H1 (cell line): ENCODE measurements around the gene GPD1L. TPM values are rescaled to one million over a fixed set of nuclear protein-coding genes. Genes with fewer than 3 reads are reported as not detected.
A peak's percentile ranks its signal among the peaks of the same experiment; 100 is the strongest.
"Not testable (repeated sequence)": the region's sequence is repeated elsewhere in the genome, so short reads cannot be mapped to it uniquely, and the experiment has no call there.

Experiments
- CTCF ChIA-PET: fragments of 300-600 bp; sonication (Branson Sonifier 250); formaldehyde crosslinking; loops from one replicate; lab custom pipeline; 2021; ENCODE audit not compliant: partially characterized antibody; lab: Charles Lee
- POLR2A ChIA-PET: fragments of 300-600 bp; sonication (Branson Sonifier 250); formaldehyde crosslinking; loops from one replicate; lab custom pipeline; 2021; ENCODE audit warnings: inconsistent platforms; ENCODE audit not compliant: partially characterized antibody; lab: Charles Lee
- DNase-seq, 2 experiments: peaks; one replicate each; pipeline versions ENCODE4 v3.0.0 to v3.0.0-alpha.2; 2010 to 2022; ENCODE audit warnings: low spot score in 2 of 2, low read depth in 1 of 2, mixed read lengths in 1 of 2
- FAIRE-seq: peaks from 2 replicates; lab custom pipeline; 2011; peaks lifted over from hg19 to GRCh38; lab: Jason Lieb, UNC
- H2AFZ ChIP-seq: 2 replicates; pipeline ENCODE4 v1.8.1; 2012; ENCODE audit warnings: low read length, inconsistent platforms
- H2AK5ac ChIP-seq: 2 replicates; pipeline ENCODE4 v1.6.1; 2013; ENCODE audit warnings: low read depth, low read length
- H2BK120ac ChIP-seq: replicated peaks from 2 replicates; pipeline ENCODE3; 2013; ENCODE audit warnings: low read depth, low read length, inconsistent platforms
- H2BK12ac ChIP-seq: 2 replicates; pipeline ENCODE4 v1.6.1; 2013; ENCODE audit warnings: low read depth, low read length
- H2BK15ac ChIP-seq: 2 replicates; pipeline ENCODE4 v1.6.1; 2013; ENCODE audit warnings: low read length
- H2BK20ac ChIP-seq: 2 replicates; pipeline ENCODE4 v1.6.1; 2013; ENCODE audit warnings: low read length
- H2BK5ac ChIP-seq: 2 replicates; pipeline ENCODE4 v1.6.1; 2013; ENCODE audit warnings: low read depth, low read length
- H3K14ac ChIP-seq: 2 replicates; pipeline ENCODE4 v1.6.1; 2013; ENCODE audit warnings: inconsistent platforms; ENCODE audit not compliant: insufficient read length
- H3K18ac ChIP-seq: 2 replicates; pipeline ENCODE4 v1.6.1; 2013; ENCODE audit warnings: low read length; ENCODE audit errors: extremely low read depth
- H3K23ac ChIP-seq: 2 replicates; pipeline ENCODE4 v1.6.1; 2013; ENCODE audit warnings: inconsistent platforms; ENCODE audit not compliant: insufficient read length
- H3K23me2 ChIP-seq: 2 replicates; pipeline ENCODE4 v1.6.1; 2013; ENCODE audit warnings: low read depth, low read length
- H3K27ac ChIP-seq: 2 replicates; pipeline ENCODE4 v1.6.1; 2011; ENCODE audit warnings: low read depth, low read length, inconsistent platforms
- H3K27me3 ChIP-seq, 4 experiments: replicated peaks in 1 of 4; 1 replicate in 1 of 4; 2 replicates in 3 of 4; pipeline versions ENCODE4 v1.6.1 to v1.8.1; 2011 to 2013; ENCODE audit warnings: low read length in 3 of 4, mild to moderate bottlenecking in 3 of 4, inconsistent platforms in 2 of 4, mixed read lengths in 2 of 4, moderate library complexity in 1 of 4; ENCODE audit not compliant: control insufficient read depth in 3 of 4, insufficient read depth in 3 of 4; ENCODE audit errors: extremely low read depth in 1 of 4
- H3K36me3 ChIP-seq, 4 experiments: 2 replicates each; pipeline versions ENCODE4 v1.6.1 to v1.8.1; 2011 to 2013; ENCODE audit warnings: mild to moderate bottlenecking in 4 of 4, low read length in 3 of 4, moderate library complexity in 2 of 4, control low read depth in 1 of 4, inconsistent platforms in 1 of 4; ENCODE audit not compliant: insufficient read depth in 4 of 4, control insufficient read depth in 2 of 4
- H3K4ac ChIP-seq: replicated peaks from 2 replicates; pipeline ENCODE3; 2013; ENCODE audit warnings: low read length, low read depth, mixed read lengths, inconsistent platforms; ENCODE audit not compliant: insufficient read length
- H3K4me1 ChIP-seq, 4 experiments: replicated peaks in 1 of 4; 1 replicate in 1 of 4; 2 replicates in 3 of 4; pipeline versions ENCODE4 v1.6.1 to v1.8.1; 2011 to 2013; ENCODE audit warnings: low read length in 3 of 4, inconsistent platforms in 2 of 4, mixed read lengths in 1 of 4; ENCODE audit not compliant: insufficient read depth in 4 of 4, control insufficient read depth in 3 of 4
- H3K4me2 ChIP-seq, 2 experiments: 2 replicates each; pipeline versions ENCODE4 v1.6.1 to v1.8.1; 2011 to 2013; ENCODE audit warnings: low read depth in 2 of 2, low read length in 2 of 2, control low read depth in 1 of 2, inconsistent platforms in 1 of 2, mild to moderate bottlenecking in 1 of 2; ENCODE audit not compliant: insufficient read depth in 1 of 2
- H3K4me3 ChIP-seq, 4 experiments: fragments of 200-600, 300-600 bp in 1 of 4; sonication (generic), shearing (Covaris generic), sonication (Bioruptor Twin) in 1 of 4; 2 replicates each; pipeline versions ENCODE4 v1.5.1 to v1.8.1; 2011 to 2016; ENCODE audit warnings: low read length in 4 of 4, low read depth in 3 of 4, control low read depth in 2 of 4, inconsistent platforms in 2 of 4, mild to moderate bottlenecking in 2 of 4, mixed read lengths in 1 of 4, moderate library complexity in 1 of 4; ENCODE audit not compliant: insufficient read depth in 2 of 4; ENCODE audit errors: extremely low read depth in 1 of 4
- H3K56ac ChIP-seq: replicated peaks from 2 replicates; pipeline ENCODE3; 2013; ENCODE audit warnings: low read depth, mild to moderate bottlenecking, mixed read lengths, low read length, inconsistent platforms; ENCODE audit not compliant: insufficient read length
- H3K79me1 ChIP-seq: 2 replicates; pipeline ENCODE4 v1.6.1; 2013; ENCODE audit warnings: low read depth, low read length, control low read depth
- H3K79me2 ChIP-seq, 2 experiments: 2 replicates each; pipeline versions ENCODE4 v1.6.1 to v1.8.1; 2012 to 2013; ENCODE audit warnings: low read length in 2 of 2, mild to moderate bottlenecking in 2 of 2, inconsistent platforms in 1 of 2; ENCODE audit not compliant: insufficient read depth in 2 of 2, control insufficient read depth in 1 of 2
- H3K9ac ChIP-seq, 4 experiments: replicated peaks in 1 of 4; 1 replicate in 1 of 4; 2 replicates in 3 of 4; pipeline versions ENCODE4 v1.6.1 to v1.8.1; 2011 to 2013; ENCODE audit warnings: low read depth in 3 of 4, low read length in 3 of 4, control low read depth in 2 of 4, mild to moderate bottlenecking in 2 of 4, moderate library complexity in 2 of 4, inconsistent platforms in 1 of 4; ENCODE audit errors: extremely low read depth in 1 of 4
- H3K9me3 ChIP-seq, 2 experiments: 2 replicates each; pipeline versions ENCODE4 v1.6.1 to v1.8.1; 2012 to 2013; ENCODE audit warnings: mild to moderate bottlenecking in 2 of 2, moderate library complexity in 2 of 2, control low read depth in 1 of 2, inconsistent platforms in 1 of 2, low read depth in 1 of 2, low read length in 1 of 2, mixed read lengths in 1 of 2; ENCODE audit not compliant: insufficient read depth in 2 of 2
- H4K20me1 ChIP-seq, 2 experiments: replicated peaks in 1 of 2; 2 replicates each; pipeline versions ENCODE3 to v1.8.1; 2011 to 2013; ENCODE audit warnings: inconsistent platforms in 2 of 2, low read length in 2 of 2, mild to moderate bottlenecking in 1 of 2; ENCODE audit not compliant: insufficient read depth in 2 of 2, control insufficient read depth in 1 of 2
- H4K5ac ChIP-seq: 2 replicates; pipeline ENCODE4 v1.6.1; 2013; ENCODE audit warnings: low read length, low read depth, mixed read lengths, inconsistent platforms; ENCODE audit not compliant: insufficient read length
- H4K8ac ChIP-seq: 2 replicates; pipeline ENCODE4 v1.8.0; 2013; ENCODE audit warnings: mild to moderate bottlenecking, moderate library complexity, low read length, inconsistent platforms; ENCODE audit not compliant: insufficient read depth; ENCODE audit errors: extremely low read depth
- H4K91ac ChIP-seq: replicated peaks from 2 replicates; pipeline ENCODE3; 2013; ENCODE audit warnings: low read length, mixed read lengths, inconsistent platforms; ENCODE audit not compliant: insufficient read length
- BCL11A ChIP-seq, 2 experiments: IDR thresholded peaks; one replicate each; pipeline ENCODE4 v1.6.1; 2011; ENCODE audit warnings: low read depth in 2 of 2, low read length in 2 of 2, mild to moderate bottlenecking in 2 of 2
- EZH2 ChIP-seq: fragments of 200-600 bp; sonication (generic); IDR thresholded peaks from 2 replicates; pipeline ENCODE4 v1.7.1; 2012; ENCODE audit warnings: low read depth, mild to moderate bottlenecking, moderate library complexity, low read length, inconsistent platforms; ENCODE audit not compliant: severe bottlenecking
- JUND ChIP-seq: IDR thresholded peaks from 2 replicates; pipeline ENCODE4 v1.6.1; 2011; ENCODE audit warnings: mild to moderate bottlenecking, improper control_type of control experiment, low read length
- PHF8 ChIP-seq: fragments of 200-600 bp; sonication (generic); conservative IDR thresholded peaks from 2 replicates; pipeline ENCODE4 v1.7.1; 2012; ENCODE audit warnings: low read depth, mild to moderate bottlenecking, inconsistent platforms, low read length, moderate library complexity
- WGBS, 2 experiments: shearing (Covaris generic) in 1 of 2; methylation state at CpG; one replicate each; pipeline versions ENCODE4 v1.1.6 to v1.1.7; 2013 to 2015; ENCODE audit warnings: low lambda C conversion rate in 2 of 2, mixed read lengths in 2 of 2, inconsistent platforms in 1 of 2, low coverage in 1 of 2, missing lambda C conversion rate in 1 of 2; ENCODE audit not compliant: insufficient replicate concordance in 2 of 2, insufficient coverage in 1 of 2, insufficient read length in 1 of 2; ENCODE audit errors: extremely low coverage in 1 of 2, missing lambda C conversion rate in 1 of 2; 5-methylcytosine and 5-hydroxymethylcytosine counted together
- polyA plus RNA-seq, 7 experiments: library from polyadenylated mRNA; depleted of rRNA in 3 of 7; stranded (reverse) in 5 of 7; unstranded in 2 of 7; fragments of >200 nt in 5 of 7; fragments of 200-250 nt in 2 of 7; gene quantifications; 1 replicate in 5 of 7; 2 replicates in 1 of 7; 4 replicates in 1 of 7; pipeline versions ENCODE4 v1.2.1 to v1.2.3, GENCODE V29; 2011 to 2013; ENCODE audit warnings: missing spikeins in 2 of 7, mixed read lengths in 2 of 7
- total RNA-seq: library from RNA; stranded (reverse); fragmentation: NEBNext Ultra II Directional; extraction: Animal tissue kit (Norgen Biotek cat#: 25700); gene quantifications from 2 replicates; pipeline ENCODE4 v1.2.1, GENCODE V29; 2021

The GPD1L gene
- total and polyA plus RNA-seq, 2 of the 8 experiments (the other 6 are each of a cell fraction or from before 2014, with no cell fraction given), result 2.4 to 8.4 TPM

DNA sequence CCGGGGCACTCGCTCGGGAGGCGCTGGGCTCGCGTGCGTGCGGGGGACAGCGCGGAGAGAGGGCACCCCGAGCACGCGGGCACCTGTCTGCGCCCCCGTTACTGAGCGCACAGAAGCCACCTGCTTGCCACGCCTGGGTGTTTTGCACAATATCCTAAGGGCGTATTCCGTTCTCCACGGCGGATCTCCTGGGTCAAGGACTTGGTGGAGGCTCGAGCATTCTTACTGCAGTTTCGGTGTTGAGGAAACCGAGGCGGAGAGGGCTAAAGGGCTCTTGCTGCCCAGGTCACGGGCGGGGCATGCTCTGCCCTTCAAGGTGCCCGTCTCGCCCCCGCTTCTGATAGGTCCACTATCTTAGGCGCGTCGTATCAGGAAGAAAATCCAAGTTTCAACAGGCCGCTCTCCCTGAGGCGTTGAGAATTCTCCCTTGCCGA, 526 bp downstream of the GPD1L start (continued):
- peak; percentile 43 for TF ChIP-seq EZH2
- TF ChIP-seq BCL11A (IDR thresholded peaks at IDR 0.05; ENCODE audit: low read depth in 2 of 2, low read length in 2 of 2), result no peak
- no peak for TF ChIP-seq JUND
- no peak for TF ChIP-seq PHF8

DNA sequence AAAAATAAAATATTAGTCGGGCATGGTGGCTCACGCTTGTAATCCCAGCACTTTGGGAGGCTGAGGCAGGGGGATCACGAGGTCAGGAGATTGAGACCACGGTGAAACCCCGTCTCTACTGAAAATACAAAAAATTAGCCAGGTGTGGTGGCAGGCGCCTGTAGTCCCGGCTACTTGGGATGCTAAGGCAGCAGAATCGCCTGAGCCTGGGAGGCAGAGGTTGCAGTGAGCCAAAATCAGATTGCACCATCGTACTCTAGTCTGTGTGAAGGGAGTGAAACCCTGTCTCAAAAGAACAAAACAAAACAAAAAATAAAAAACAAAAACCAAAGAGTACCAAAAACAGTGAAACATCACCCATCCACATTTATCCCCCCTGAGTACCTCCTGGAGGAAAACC, 1.8 kb downstream of the GPD1L start:
- FAIRE-seq, H3K4me3 ChIP-seq: not testable (repeated sequence)
- CTCF ChIA-PET, result interaction anchor here (0.6 to 2.7 kb wide), 7 partner anchors 21 to 1424 kb away, joined by 3 to 17 read pairs (median 5); no protein-coding TSS in a partner anchor

More for the DNA sequence above, 1.8 kb downstream of the GPD1L start:
- H4K5ac ChIP-seq, H2BK12ac ChIP-seq, H3K27ac ChIP-seq, H2BK120ac ChIP-seq, H3K79me1 ChIP-seq, H2AFZ ChIP-seq, H4K91ac ChIP-seq, H3K23me2 ChIP-seq, H2BK15ac ChIP-seq, H3K18ac ChIP-seq, H3K56ac ChIP-seq, H3K4me1 ChIP-seq, H4K20me1 ChIP-seq, DNase-seq, H4K8ac ChIP-seq, H3K23ac ChIP-seq, H2AK5ac ChIP-seq, H3K4ac ChIP-seq, H3K79me2 ChIP-seq, H3K9me3 ChIP-seq, H2BK5ac ChIP-seq, H3K36me3 ChIP-seq, H2BK20ac ChIP-seq, H3K4me2 ChIP-seq, POLR2A ChIA-PET, H3K9ac ChIP-seq, H3K14ac ChIP-seq: not testable (repeated sequence)
- H3K27me3 ChIP-seq, result peaks cover 0 to 16% (median 14%) of the 10 kb centered on the region in 4 experiments; a peak in 6 of 7 replicates
- 94% methylated on average over 9 of the region's 9 CpGs; no CpG with 5 or more reads in 1 of the 2 experiments for WGBS, 2 experiments
